HG02981 (cell line): ENCODE measurements around the gene TTC13.
"Not testable (repeated sequence)": the region's sequence is repeated elsewhere in the genome, so short reads cannot be mapped to it uniquely, and the experiment has no call there.

Experiments
- ATAC-seq: cut with Tn5 transposase; IDR thresholded peaks from one replicate; pipeline ENCODE4 v1.9.1; 2021; ENCODE audit warnings: mild to moderate bottlenecking, moderate library complexity; ENCODE audit not compliant: unreplicated experiment

TTC13 gene

GRCh38 chr1:230978491-230979388, at the start of gene TTC13, which contains the start of gene ARV1:
TTC13 (minus strand) TSS chr1:230978861; CDS start chr1:230978830, 31 bp downstream.
ARV1 (plus strand) TSS chr1:230979094; CDS start chr1:230979106, 12 bp downstream.
- ATAC-seq: peak; percentile 96

- ATAC-seq: no peak
Observed at GRCh38 chr1:231027971-231028370, 49.3 kb upstream of the TTC13 start.

- ATAC-seq: no peak
Observed at GRCh38 chr1:231027136-231027925, 48.7 kb upstream of the TTC13 start.

GRCh38 chr1:231026576-231026975, 47.9 kb upstream of the TTC13 start:
- ATAC-seq: no peak

- ATAC-seq: no peak
Observed at GRCh38 chr1:231023150-231023549, 44.5 kb upstream of the TTC13 start.

- ATAC-seq: not testable (repeated sequence)
Observed at GRCh38 chr1:231022543-231022942, 43.9 kb upstream of the TTC13 start.

GRCh38 chr1:231021540-231022031, 42.9 kb upstream of the TTC13 start:
- no peak for ATAC-seq

- ATAC-seq: no peak
Observed at GRCh38 chr1:231020816-231021215, 42.2 kb upstream of the TTC13 start.

GRCh38 chr1:231020139-231020601, 41.5 kb upstream of the TTC13 start:
- ATAC-seq: no peak

GRCh38 chr1:231019711-231020110, 41.0 kb upstream of the TTC13 start:
- no peak for ATAC-seq

GRCh38 chr1:231016966-231017365, 38.3 kb upstream of the TTC13 start:
- no peak for ATAC-seq

GRCh38 chr1:231016234-231016633, 37.6 kb upstream of the TTC13 start:
- no peak for ATAC-seq

- no peak for ATAC-seq
Observed at GRCh38 chr1:231013391-231014015, 34.8 kb upstream of the TTC13 start.

GRCh38 chr1:231011963-231012362, 33.3 kb upstream of the TTC13 start:
- ATAC-seq: no peak

- ATAC-seq: no peak
Observed at GRCh38 chr1:231011360-231011759, 32.7 kb upstream of the TTC13 start.

- not testable (repeated sequence) for ATAC-seq
Observed at GRCh38 chr1:231007535-231007934, 28.9 kb upstream of the TTC13 start.

- ATAC-seq: no peak
Observed at GRCh38 chr1:231001892-231002291, 23.2 kb upstream of the TTC13 start.

- no peak for ATAC-seq
Observed at GRCh38 chr1:231000639-231001038, 22.0 kb upstream of the TTC13 start.

- no peak for ATAC-seq
Observed at GRCh38 chr1:231000201-231000600, 21.5 kb upstream of the TTC13 start.

GRCh38 chr1:230994860-230995259, 16.2 kb upstream of the TTC13 start:
- no peak for ATAC-seq
